HepG2 (cell line): Measurements from ENCODE around the gene NAIF1. TPM values are rescaled to one million over a fixed set of nuclear protein-coding genes. Genes with fewer than 3 reads are reported as not detected.
A peak's percentile ranks its signal among the peaks of the same experiment; 100 is the strongest.

Source experiments
- ARID4A ChIP-seq: sonication (generic); formaldehyde crosslinking; IDR thresholded peaks from 2 replicates; pipeline ENCODE4 v1.5.0; 2020; ENCODE audit warnings: mild to moderate bottlenecking, missing genetic modification reagents, borderline replicate concordance
- ATM ChIP-seq: fragments of 450-650 bp; IDR thresholded peaks from 2 replicates; pipeline ENCODE4 v1.7.1; 2017; ENCODE audit warnings: mild to moderate bottlenecking, borderline replicate concordance
- BCLAF1 ChIP-seq: fragments of 450-650 bp; IDR thresholded peaks from 2 replicates; pipeline ENCODE4 v1.6.1; 2017; ENCODE audit warnings: mild to moderate bottlenecking
- CENPT ChIP-seq: sonication (generic); formaldehyde crosslinking; IDR thresholded peaks from 2 replicates; pipeline ENCODE4 v1.8.0; 2022; ENCODE audit warnings: low read depth, mild to moderate bottlenecking, moderate library complexity, missing genetic modification reagents
- KDM2A ChIP-seq: sonication (generic); formaldehyde crosslinking; IDR thresholded peaks from 2 replicates; pipeline ENCODE4 v1.4.0; 2020; ENCODE audit warnings: low read depth, missing genetic modification reagents, borderline replicate concordance
- LRRFIP1 ChIP-seq: sonication (generic); formaldehyde crosslinking; conservative IDR thresholded peaks from 2 replicates; pipeline ENCODE4 v1.4.0; 2020; ENCODE audit warnings: missing genetic modification reagents
- MEIS1 ChIP-seq: sonication (generic); formaldehyde crosslinking; IDR thresholded peaks from 2 replicates; pipeline ENCODE4 v1.9.0; 2021; ENCODE audit warnings: mild to moderate bottlenecking, missing genetic modification reagents, moderate library complexity, borderline replicate concordance
- PCBP2 ChIP-seq: fragments of 200-400 bp; formaldehyde crosslinking; optimal IDR thresholded peaks from 2 replicates; pipeline ENCODE3; 2018; ENCODE audit warnings: low read length, low read depth; ENCODE audit not compliant: poor library complexity, severe bottlenecking
- REPIN1 ChIP-seq: sonication (generic); formaldehyde crosslinking; IDR thresholded peaks from 2 replicates; pipeline ENCODE4 v1.8.0; 2022; ENCODE audit warnings: missing genetic modification reagents, low read depth, mild to moderate bottlenecking, borderline replicate concordance
- RXRA ChIP-seq: sonication (generic); formaldehyde crosslinking; IDR thresholded peaks from 2 replicates; pipeline ENCODE4 v1.5.1; 2020; ENCODE audit warnings: missing genetic modification reagents
- U2AF2 ChIP-seq: fragments of 200-400 bp; formaldehyde crosslinking; IDR thresholded peaks from 2 replicates; pipeline ENCODE4 v1.6.1; 2017; ENCODE audit warnings: low read depth, mild to moderate bottlenecking, low read length
- YY1 ChIP-seq: IDR thresholded peaks from 2 replicates; pipeline ENCODE4 v1.6.1; 2011; ENCODE audit warnings: low read length, low read depth, moderate library complexity, mild to moderate bottlenecking; ENCODE audit not compliant: insufficient read depth, insufficient replicate concordance
- ZGPAT ChIP-seq: IDR thresholded peaks from 2 replicates; pipeline ENCODE4 v1.6.1; 2016; ENCODE audit warnings: mild to moderate bottlenecking
- ZNF639 ChIP-seq: conservative IDR thresholded peaks from 2 replicates; pipeline ENCODE4 v1.6.1; 2018; ENCODE audit warnings: missing genetic modification reagents
- ZNF720 ChIP-seq: sonication (generic); formaldehyde crosslinking; IDR thresholded peaks from 2 replicates; pipeline ENCODE4 v1.4.0; 2020; ENCODE audit warnings: missing genetic modification reagents
- polyA plus RNA-seq, 8 experiments: library from polyadenylated mRNA; depleted of rRNA in 3 of 8; stranded (reverse) in 7 of 8; unstranded in 1 of 8; fragments of >200 nt; fragmentation: Illumina TruSeq in 4 of 8; extraction: Trizol in 4 of 8; gene quantifications; 2 replicates each; pipeline versions ENCODE4 v1.2.1 to v1.2.3, GENCODE V29; 2011 to 2016; ENCODE audit warnings: low read depth in 4 of 8, missing spikeins in 1 of 8, mixed read lengths in 1 of 8; ENCODE audit not compliant: insufficient read depth in 1 of 8
- total RNA-seq, 5 experiments: library from RNA; depleted of rRNA; stranded (reverse); fragments of >200 nt; fragmentation: Illumina TruSeq; extraction: Trizol; gene quantifications; 2 replicates each; pipeline ENCODE4 v1.2.3, GENCODE V29; 2016; ENCODE audit warnings: low read depth in 1 of 5

NAIF1 gene
- total and polyA plus RNA-seq, 2 of the 13 experiments (the other 11 are each of a cell fraction or from before 2014, with no cell fraction given), result 6.0 to 6.9 TPM

- peak; percentile 17; the same call in 1 of the 2 replicates for TF ChIP-seq KDM2A (CRISPR knock-in tag)
- peak; percentile 87 for TF ChIP-seq RXRA (CRISPR knock-in tag)
- peak; percentile 38; the same call in 1 of the 2 replicates for TF ChIP-seq REPIN1 (CRISPR knock-in tag)
- TF ChIP-seq ZNF720 (CRISPR knock-in tag), result no peak
- TF ChIP-seq ARID4A (CRISPR knock-in tag), result peak; percentile 66; the same call in 1 of the 2 replicates
- TF ChIP-seq ZNF639, result no peak
- no peak for TF ChIP-seq U2AF2
- no peak for TF ChIP-seq PCBP2
- no peak for TF ChIP-seq YY1
- TF ChIP-seq LRRFIP1 (CRISPR knock-in tag), result no peak
- no peak for TF ChIP-seq BCLAF1
- peak; percentile 66 for TF ChIP-seq ZGPAT (CRISPR knock-in tag)
- TF ChIP-seq ATM, result no peak
- no peak for TF ChIP-seq CENPT
- TF ChIP-seq MEIS1, result peak; percentile 70; the same call in 1 of the 2 replicates
These were observed 37.1 kb upstream of the NAIF1 start (continued) for GRCh38 chr9:128104171-128104618.
